NK-92 treated with Interleukin-12 subunit alpha and Interleukin-12 subunit beta, amount 100 ng/mL, for 24 hours (cell line): Measurements from ENCODE around the gene CD8B2.
"Not testable (repeated sequence)": the region's sequence is repeated elsewhere in the genome, so short reads cannot be mapped to it uniquely, and the experiment has no call there.

Experiments
- DNase-seq: peaks from one replicate; lab custom pipeline; 2025; lab: John Stamatoyannopoulos, UW

CD8B2 gene

GRCh38 chr2:106551417-106552130 is 64.4 kb downstream of the CD8B2 start:
- no peak for DNase-seq

- no peak for DNase-seq
These were observed 65.8 kb downstream of the CD8B2 start for GRCh38 chr2:106552921-106553320.

GRCh38 chr2:106553321-106553720 is 66.2 kb downstream of the CD8B2 start:
- no peak for DNase-seq

- no peak for DNase-seq
These were observed 67.2 kb downstream of the CD8B2 start for GRCh38 chr2:106554411-106554810.

GRCh38 chr2:106555053-106555452 is 67.9 kb downstream of the CD8B2 start:
- no peak for DNase-seq

- not testable (repeated sequence) for DNase-seq
These were observed 72.6 kb downstream of the CD8B2 start for GRCh38 chr2:106559786-106560185.

GRCh38 chr2:106560773-106561172 is 73.6 kb downstream of the CD8B2 start:
- DNase-seq: no peak

- no peak for DNase-seq
These were observed 74.2 kb downstream of the CD8B2 start for GRCh38 chr2:106561356-106561755.

GRCh38 chr2:106561803-106562202 is 74.6 kb downstream of the CD8B2 start:
- DNase-seq: no peak

- DNase-seq: no peak
These were observed 75.4 kb downstream of the CD8B2 start for GRCh38 chr2:106562268-106563186.

- no peak for DNase-seq
These were observed 76.0 kb downstream of the CD8B2 start for GRCh38 chr2:106563195-106563594.

- DNase-seq: no peak
These were observed 78.4 kb downstream of the CD8B2 start for GRCh38 chr2:106565599-106565998.

- DNase-seq: no peak
These were observed 78.9 kb downstream of the CD8B2 start for GRCh38 chr2:106566050-106566449.

GRCh38 chr2:106566484-106566883 is 79.3 kb downstream of the CD8B2 start:
- not testable (repeated sequence) for DNase-seq

- DNase-seq: no peak
These were observed 83.2 kb downstream of the CD8B2 start for GRCh38 chr2:106570316-106570715.
